Measurements from ENCODE around the gene C6orf132. TPM values are rescaled to one million over a fixed set of nuclear protein-coding genes. Genes with fewer than 3 reads are reported as not detected.

The C6orf132 gene
- total RNA-seq, 1 experiment from 2014 or later: 49.8 TPM

DNA sequence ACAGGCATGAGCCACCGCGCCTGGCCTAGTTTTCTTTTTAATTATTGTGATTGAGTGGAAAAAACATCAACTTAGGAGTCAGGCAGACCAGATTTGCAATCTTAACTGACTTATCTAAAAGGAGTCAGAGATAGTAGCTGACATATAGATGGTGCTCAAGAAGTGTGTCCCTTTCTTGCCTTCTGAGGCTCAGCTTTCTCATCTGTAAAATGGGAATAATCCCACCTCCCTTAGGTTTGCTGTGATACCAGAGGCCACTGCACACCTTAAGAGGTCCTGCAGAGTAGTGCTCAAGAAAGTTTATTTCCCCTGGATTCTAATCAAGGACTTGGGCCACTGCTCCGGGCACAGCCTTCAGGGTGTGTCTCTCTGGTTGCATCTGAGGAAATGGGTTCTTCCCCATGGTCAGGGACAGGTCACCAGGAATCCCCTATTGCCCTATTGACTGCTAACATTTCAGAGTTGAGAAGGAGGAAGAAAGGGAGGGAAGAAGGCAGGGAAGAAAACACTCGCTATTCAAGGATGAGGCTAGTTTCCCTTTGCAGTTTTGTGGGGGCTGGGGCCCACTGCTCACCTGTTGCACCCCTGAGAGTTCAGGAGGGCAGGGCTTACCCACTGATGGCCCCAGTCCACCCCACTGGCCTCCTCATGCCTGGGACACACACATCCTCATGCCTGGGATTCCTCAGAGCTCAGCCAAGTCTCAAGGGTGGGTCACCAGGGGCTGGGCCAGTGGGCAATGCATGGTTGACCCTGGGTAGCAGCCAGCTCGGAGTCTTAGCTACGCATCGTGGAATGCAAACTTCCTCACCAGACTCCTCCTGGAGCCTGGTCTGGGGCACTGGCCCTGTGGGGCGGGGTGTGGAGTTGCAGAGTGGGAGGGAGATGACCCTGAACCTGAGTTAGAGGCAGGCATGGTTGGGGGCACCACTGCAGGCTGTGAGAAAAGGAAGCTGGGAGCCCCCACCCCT lies 21.2 kb downstream of the C6orf132 start:
- Histone ChIP-seq H3K36me3 (ENCODE audit: low read depth) (peaks cover 7% of the 10 kb centered on the region; the same call in 1 of the 2 replicates), H3K9me2 (ENCODE audit: insufficient read depth) (no peaks in the 10 kb centered on the region), H3K9me3 (ENCODE audit: insufficient read depth, low read depth) (no peaks in the 10 kb centered on the region), H3K4me3 (no peak overlapping the region), H2AFZ (no peak overlapping the region), H3K4me1 (replicated peaks; ENCODE audit: insufficient read depth) (peaks cover 86% of the 10 kb centered on the region), H4K20me1 (ENCODE audit: insufficient read depth) (no peaks in the 10 kb centered on the region), H3F3A (ENCODE audit: insufficient read depth, low read depth) (peaks cover 77% of the 10 kb centered on the region), H3K27ac (peak overlapping the region; percentile 94), H3K4me2 (peak overlapping the region; percentile 62), H3K27me3 (ENCODE audit: insufficient read depth, low read depth) (no peaks in the 10 kb centered on the region), H3K79me2 (ENCODE audit: low read depth) (peaks cover 22% of the 10 kb centered on the region)
- ChIA-PET POLR2A (ENCODE audit: unreplicated experiment) (interaction anchor here (0.6 to 3.3 kb wide), 7 partner anchors 16 to 33 kb away, joined by 3 to 38 read pairs (median 6); partner anchors contain the start of gene C6orf132), CTCF (interaction anchor here (0.8 to 2.0 kb wide), 2 partner anchors 18 to 44 kb away, joined by 3 to 4 read pairs; no protein-coding TSS in a partner anchor)
- intact Hi-C loops (cut with micrococcal nuclease; ENCODE audit: unreplicated experiment): loop anchor here (1.0 kb wide), 4 partner anchors 21 to 105 kb away; partner anchors contain the start of gene C6orf132
- BruUV-seq (replicated peaks): TSS peak; percentile 3
- DNase-seq: peak; percentile 96 to 97
- TF ChIP-seq EZH2 (IDR thresholded peaks at IDR 0.05; ENCODE audit: low read depth): no peak
- TF ChIP-seq, protein P1, sequence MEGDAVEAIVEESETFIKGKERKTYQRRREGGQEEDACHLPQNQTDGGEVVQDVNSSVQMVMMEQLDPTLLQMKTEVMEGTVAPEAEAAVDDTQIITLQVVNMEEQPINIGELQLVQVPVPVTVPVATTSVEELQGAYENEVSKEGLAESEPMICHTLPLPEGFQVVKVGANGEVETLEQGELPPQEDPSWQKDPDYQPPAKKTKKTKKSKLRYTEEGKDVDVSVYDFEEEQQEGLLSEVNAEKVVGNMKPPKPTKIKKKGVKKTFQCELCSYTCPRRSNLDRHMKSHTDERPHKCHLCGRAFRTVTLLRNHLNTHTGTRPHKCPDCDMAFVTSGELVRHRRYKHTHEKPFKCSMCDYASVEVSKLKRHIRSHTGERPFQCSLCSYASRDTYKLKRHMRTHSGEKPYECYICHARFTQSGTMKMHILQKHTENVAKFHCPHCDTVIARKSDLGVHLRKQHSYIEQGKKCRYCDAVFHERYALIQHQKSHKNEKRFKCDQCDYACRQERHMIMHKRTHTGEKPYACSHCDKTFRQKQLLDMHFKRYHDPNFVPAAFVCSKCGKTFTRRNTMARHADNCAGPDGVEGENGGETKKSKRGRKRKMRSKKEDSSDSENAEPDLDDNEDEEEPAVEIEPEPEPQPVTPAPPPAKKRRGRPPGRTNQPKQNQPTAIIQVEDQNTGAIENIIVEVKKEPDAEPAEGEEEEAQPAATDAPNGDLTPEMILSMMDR (conservative IDR thresholded peaks at IDR 0.05): no peak

DNA sequence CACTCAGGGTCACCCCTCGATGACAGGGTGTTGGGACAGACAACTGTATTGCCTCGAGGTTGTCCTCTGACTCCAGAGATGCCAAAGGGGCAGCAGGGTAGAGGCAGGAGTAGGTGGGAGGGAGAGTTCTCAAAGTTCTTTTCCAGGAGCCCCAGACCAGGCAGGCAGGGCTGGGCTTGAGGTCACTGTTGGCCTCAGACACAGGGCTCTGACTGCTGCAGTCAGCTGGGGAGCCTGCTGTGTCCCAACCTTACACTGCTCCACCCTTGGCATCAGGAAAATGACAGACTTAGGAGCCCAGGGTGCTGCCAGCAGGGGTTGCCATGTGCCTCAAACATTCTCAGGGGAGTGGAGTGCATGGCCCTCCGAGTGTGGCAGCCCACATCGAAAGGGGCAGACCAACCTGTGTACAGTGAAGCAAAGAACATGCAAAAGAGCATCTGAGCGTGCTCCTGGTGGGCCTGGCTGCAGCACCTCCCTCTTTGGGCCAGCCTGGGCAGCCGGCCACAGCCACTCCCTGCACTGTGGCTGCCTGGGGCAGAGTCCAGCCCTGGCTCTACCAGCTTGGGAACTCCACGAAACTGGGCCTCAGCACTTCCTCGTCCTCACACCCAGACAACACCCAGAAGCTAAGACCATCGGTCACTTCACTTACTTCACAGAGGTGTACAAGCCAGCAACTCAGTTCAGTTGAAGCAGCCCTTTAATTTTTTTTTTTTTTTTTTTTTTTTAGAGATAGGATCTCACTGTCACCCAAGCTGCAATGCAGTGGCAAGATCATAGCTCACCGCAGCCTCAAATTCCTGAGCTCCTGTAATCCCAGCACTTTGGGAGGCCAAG lies 24.0 kb downstream of the C6orf132 start:
- Histone ChIP-seq H3K4me1 (replicated peaks; ENCODE audit: insufficient read depth) (peaks cover 88% of the 10 kb centered on the region), H3K79me2 (ENCODE audit: low read depth) (peaks cover 41% of the 10 kb centered on the region), H3K27ac (peak overlapping the region; percentile 94), H3K9me2 (ENCODE audit: insufficient read depth) (no peaks in the 10 kb centered on the region), H4K20me1 (ENCODE audit: insufficient read depth) (no peaks in the 10 kb centered on the region), H3K36me3 (ENCODE audit: low read depth) (peaks cover under 1% of the 10 kb centered on the region; the same call in 1 of the 2 replicates), H3F3A (ENCODE audit: insufficient read depth, low read depth) (peaks cover 74% of the 10 kb centered on the region), H2AFZ (no peak overlapping the region), H3K9me3 (ENCODE audit: insufficient read depth, low read depth) (no peaks in the 10 kb centered on the region), H3K4me3 (no peak overlapping the region), H3K27me3 (ENCODE audit: insufficient read depth, low read depth) (no peaks in the 10 kb centered on the region), H3K4me2 (peak overlapping the region; percentile 45)
- POLR2A ChIA-PET (ENCODE audit: unreplicated experiment): interaction anchor here (0.5 to 1.8 kb wide), 10 partner anchors 19 to 323 kb away, joined by 3 to 68 read pairs (median 15); partner anchors contain the start of genes C6orf132, CCND3 and TAF8
- peak; percentile 95 to 99 for DNase-seq
- CTCF ChIA-PET: interaction anchor here (0.6 to 1.4 kb wide), 9 partner anchors 19 to 289 kb away, joined by 3 to 21 read pairs (median 7); partner anchors contain the start of gene C6orf132
- no TSS peak for BruUV-seq (replicated peaks)
- no peak for TF ChIP-seq EZH2 (IDR thresholded peaks at IDR 0.05; ENCODE audit: low read depth)
- TF ChIP-seq, protein P1 (conservative IDR thresholded peaks at IDR 0.05): no peak
- intact Hi-C loops (cut with micrococcal nuclease; ENCODE audit: unreplicated experiment): loop anchor here (1.0 to 2.0 kb wide), 3 partner anchors 19 to 48 kb away; no protein-coding TSS in a partner anchor

DNA sequence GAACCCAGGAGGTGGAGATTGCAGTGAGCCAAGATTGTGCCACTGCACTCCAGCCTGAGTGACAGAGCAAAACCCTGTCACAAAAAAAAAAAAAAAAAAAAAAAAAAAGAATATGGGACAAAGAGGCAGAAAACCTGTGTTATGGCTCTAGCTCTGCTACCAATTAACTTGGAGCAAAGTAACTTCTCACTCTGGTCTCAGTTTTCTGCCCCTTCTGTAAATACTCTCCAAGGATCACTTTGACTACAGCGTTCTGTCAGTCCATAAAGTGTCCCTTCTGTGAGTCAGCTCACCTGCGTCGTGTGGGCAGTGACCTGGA lies 24.6 kb downstream of the C6orf132 start:
- Histone ChIP-seq H3K4me2 (peak overlapping the region; percentile 45), H3K4me3 (no peak overlapping the region), H3K79me2 (ENCODE audit: low read depth) (peaks cover 47% of the 10 kb centered on the region), H3K36me3 (ENCODE audit: low read depth) (peaks cover 4% of the 10 kb centered on the region; the same call in 1 of the 2 replicates), H3K27me3 (ENCODE audit: insufficient read depth, low read depth) (no peaks in the 10 kb centered on the region), H4K20me1 (ENCODE audit: insufficient read depth) (no peaks in the 10 kb centered on the region), H3K9me2 (ENCODE audit: insufficient read depth) (no peaks in the 10 kb centered on the region), H3F3A (ENCODE audit: insufficient read depth, low read depth) (peaks cover 70% of the 10 kb centered on the region), H3K27ac (peak overlapping the region; percentile 94), H3K4me1 (replicated peaks; ENCODE audit: insufficient read depth) (peaks cover 88% of the 10 kb centered on the region), H2AFZ (no peak overlapping the region), H3K9me3 (ENCODE audit: insufficient read depth, low read depth) (no peaks in the 10 kb centered on the region)
- no TSS peak for BruUV-seq (replicated peaks)
- TF ChIP-seq EZH2 (IDR thresholded peaks at IDR 0.05; ENCODE audit: low read depth): no peak
- TF ChIP-seq, protein P1 (conservative IDR thresholded peaks at IDR 0.05): no peak
- intact Hi-C loops (cut with micrococcal nuclease; ENCODE audit: unreplicated experiment): loop anchor here (1.0 to 2.0 kb wide), 3 partner anchors 19 to 49 kb away; no protein-coding TSS in a partner anchor
- POLR2A ChIA-PET (ENCODE audit: unreplicated experiment): interaction anchor here (0.6 to 0.8 kb wide), 2 partner anchors 18 to 324 kb away, joined by 3 to 7 read pairs; no protein-coding TSS in a partner anchor
- DNase-seq: no peak
- CTCF ChIA-PET: interaction anchor here (1.4 kb wide), 1 partner anchor 19 kb away, joined by 7 read pairs; no protein-coding TSS in a partner anchor

All from PC-9 (cell line).